ENCODE measurements around the gene CDYL. TPM values are rescaled to one million over a fixed set of nuclear protein-coding genes. Genes with fewer than 3 reads are reported as not detected.

The CDYL gene
- total RNA-seq, 1 donor from 2014 or later: 27.8 TPM

DNA sequence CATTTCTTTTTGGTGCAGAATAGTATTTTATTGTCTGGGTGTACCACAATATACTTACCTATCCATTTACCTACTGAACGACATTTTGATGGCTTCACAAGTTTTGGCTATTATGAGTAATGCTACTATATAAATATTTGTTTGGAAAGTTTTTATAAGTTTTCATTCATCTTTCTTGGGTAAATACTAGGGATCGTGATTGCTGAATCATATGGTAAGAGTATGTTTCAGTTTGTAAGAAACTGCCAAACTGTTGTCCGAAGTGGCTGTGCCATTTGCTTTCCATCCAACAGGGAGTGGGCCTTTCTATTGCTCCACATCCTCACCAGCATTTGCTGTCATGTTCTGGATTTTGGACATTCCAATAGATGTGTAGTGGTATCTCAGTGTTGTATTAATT, 104.2 kb downstream of the CDYL start:
- no peak for DNase-seq (ENCODE audit: low read depth in 2 of 2)

DNA sequence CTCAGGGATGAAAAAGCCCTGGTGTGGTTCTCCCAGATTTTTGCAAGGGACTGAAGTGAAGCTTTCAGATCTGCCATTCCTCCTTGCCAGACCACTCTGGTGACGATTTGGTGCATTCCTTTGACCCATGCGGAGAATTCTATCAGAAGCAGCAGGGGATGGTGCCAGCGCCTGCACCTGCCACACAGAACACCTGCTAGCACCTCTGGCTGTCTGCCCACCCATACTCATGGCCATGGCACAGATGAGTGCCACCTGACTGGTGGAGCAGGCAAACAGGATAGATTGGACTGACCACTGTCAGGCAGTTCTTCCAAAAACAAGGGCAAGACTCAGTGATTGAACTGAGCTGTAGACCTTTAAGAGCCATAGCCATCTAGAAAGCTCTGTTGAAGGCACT, 107.1 kb downstream of the CDYL start:
- no peak for DNase-seq (ENCODE audit: low read depth in 2 of 2)

DNA sequence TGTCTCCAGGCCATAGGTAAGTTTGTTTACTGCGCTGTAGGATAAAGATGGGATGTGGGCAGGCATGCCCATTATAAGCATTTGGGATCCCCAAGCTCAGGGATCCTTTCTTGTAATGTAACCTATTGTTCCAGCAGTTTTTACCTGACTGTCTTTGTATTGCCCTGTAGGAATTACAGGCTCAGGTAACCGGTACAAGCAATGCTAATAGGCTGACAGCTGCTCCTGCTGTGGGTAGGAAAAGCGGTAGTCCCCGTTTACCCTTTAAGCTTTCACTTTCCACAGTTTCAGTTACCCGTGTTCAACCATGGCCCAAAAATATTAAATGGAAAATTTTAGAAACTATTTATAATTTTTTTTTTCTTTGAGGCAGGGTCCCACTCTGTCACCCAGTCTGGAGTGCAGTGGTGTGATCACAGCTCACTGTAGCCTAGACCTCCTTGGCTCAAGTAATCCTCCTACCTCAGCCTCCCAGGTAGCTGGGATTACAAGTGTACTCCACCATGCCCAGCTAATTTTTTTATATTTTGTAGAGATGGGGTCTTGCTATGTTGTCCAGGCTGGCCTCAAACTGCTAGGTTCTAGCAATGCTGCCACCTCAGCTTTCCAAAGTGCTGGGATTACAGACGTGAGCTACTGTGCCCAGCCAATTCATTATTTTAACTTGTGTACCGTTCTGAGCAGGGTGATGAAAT, 108.6 kb downstream of the CDYL start:
- no peak for DNase-seq (ENCODE audit: low read depth in 2 of 2)

DNA sequence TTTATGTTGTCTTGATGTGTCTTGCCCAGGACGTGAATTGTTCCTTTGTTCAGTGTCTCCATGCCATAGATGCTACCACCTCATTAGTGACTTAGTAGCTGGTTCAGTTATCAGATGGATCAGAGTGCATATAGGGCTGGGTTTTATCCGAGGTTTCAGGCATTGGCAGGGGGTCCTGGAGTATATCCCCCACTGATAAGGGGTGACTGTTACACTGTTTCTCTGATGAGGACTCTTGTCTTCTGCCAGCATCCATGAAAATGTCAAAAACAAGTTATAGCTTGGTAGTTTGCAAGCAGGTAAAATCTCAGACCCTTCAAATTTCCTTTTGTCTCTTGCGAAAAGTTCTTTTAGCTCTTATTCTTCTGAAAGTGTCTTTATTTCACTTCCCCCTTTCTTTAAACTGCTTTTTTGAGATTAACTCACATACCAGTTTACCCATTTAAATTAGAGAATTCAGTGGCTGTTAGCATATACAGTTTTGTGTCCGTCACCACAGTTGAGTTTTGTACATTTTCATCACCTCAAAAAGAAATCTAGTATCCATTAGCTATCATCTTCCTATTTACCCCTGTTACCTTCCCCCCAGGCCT, 109.2 kb downstream of the CDYL start:
- no peak for DNase-seq (ENCODE audit: low read depth in 2 of 2)

DNA sequence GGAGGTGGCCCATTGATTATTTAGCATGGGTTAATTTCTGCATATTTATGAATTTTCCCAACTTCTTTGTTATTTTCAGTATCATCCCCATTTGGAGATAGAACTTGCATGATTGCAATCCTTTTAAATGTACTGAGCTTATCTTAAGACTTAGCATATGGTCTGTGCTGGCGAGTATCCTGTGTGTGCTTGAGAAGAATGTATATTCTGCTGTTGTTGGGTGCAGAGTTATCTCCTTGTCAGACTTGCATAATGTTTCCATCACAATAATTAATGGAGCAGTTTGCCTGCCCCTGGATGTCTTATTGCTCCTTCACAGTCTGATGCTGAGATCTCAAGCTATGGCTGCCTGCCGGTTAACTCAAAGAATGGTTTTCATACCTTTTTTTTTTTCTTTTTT, 112.6 kb downstream of the CDYL start:
- no peak for DNase-seq (ENCODE audit: low read depth in 2 of 2)

DNA sequence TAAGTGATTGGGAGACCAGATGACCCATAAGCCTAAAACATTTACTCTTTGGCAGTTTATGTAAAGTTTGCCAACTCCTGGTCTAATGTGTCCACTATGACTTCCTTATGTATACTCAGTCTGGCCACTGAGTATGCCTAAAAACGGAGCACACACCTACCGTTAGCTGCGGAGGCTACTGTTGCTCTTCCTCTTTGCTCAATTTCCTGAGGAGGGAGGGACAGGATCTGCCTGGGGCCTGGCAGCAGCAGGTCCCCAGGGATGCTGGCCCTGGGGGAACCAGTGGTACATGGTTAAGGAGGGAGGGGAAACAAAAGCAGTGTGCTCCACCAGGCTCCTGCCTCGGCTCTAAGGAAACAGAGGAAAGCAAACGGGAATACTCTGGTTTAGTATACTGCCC, 113.5 kb downstream of the CDYL start:
- DNase-seq (ENCODE audit: low read depth in 2 of 2): peak in 1 of 2 donors; percentile 25

DNA sequence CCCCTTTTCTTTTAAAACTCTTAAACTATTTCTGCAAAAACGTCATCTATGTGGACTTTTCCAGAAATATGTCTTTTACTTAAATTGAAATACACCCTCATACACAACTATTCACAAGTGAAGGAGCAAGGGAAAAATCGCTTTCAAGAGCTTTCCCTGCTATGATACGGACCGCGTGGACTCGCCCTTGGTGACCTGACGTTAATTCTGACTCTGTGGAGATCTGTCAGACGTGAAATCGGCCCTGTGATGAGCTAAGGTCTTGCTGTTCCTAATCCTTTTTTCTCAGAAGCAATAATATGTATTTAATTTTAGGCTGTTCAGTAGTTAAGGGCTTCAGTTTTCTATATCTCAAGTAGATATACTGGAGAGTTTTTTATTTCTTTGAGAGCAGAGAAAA, 114.0 kb downstream of the CDYL start:
- no peak for DNase-seq (ENCODE audit: low read depth in 2 of 2)

DNA sequence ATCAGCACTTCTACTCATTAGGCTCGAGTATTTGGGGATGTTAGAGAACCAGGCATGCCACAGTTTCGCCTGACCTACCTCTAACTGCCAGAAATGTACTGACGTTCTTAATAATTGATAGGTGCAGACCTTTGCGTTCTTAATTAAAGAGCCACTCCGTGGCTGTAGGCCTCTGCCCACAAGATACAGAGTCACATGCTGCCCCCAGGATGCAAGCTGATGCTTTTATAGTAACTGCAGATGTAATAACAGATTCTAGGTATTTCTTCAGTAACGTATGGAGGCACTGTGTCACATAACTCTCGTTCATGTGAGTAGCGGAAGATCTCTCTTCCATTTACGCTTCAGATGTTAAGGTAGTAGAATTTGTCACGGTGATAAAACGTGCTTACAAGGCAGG, 114.4 kb downstream of the CDYL start:
- DNase-seq (ENCODE audit: low read depth in 2 of 2): no peak

DNA sequence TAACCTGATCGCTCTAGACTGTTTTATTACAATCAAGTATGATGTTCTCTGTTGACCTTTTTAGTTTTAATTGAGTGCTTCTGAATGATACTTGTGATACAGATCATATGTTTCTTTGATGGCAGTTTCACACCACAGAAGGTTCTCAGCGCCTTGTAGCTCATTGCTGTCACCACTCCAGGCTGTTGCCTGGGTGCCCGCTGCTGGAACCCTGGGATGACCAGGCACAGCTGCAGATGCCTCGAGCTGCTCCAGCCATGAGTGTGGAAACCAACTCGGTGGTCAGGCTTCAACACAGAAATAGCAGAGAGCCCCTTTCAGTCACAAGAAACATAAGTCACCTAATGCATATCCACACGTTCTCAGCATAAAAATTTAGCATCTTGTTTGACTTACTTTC, 114.9 kb downstream of the CDYL start:
- no peak for DNase-seq (ENCODE audit: low read depth in 2 of 2)

DNA sequence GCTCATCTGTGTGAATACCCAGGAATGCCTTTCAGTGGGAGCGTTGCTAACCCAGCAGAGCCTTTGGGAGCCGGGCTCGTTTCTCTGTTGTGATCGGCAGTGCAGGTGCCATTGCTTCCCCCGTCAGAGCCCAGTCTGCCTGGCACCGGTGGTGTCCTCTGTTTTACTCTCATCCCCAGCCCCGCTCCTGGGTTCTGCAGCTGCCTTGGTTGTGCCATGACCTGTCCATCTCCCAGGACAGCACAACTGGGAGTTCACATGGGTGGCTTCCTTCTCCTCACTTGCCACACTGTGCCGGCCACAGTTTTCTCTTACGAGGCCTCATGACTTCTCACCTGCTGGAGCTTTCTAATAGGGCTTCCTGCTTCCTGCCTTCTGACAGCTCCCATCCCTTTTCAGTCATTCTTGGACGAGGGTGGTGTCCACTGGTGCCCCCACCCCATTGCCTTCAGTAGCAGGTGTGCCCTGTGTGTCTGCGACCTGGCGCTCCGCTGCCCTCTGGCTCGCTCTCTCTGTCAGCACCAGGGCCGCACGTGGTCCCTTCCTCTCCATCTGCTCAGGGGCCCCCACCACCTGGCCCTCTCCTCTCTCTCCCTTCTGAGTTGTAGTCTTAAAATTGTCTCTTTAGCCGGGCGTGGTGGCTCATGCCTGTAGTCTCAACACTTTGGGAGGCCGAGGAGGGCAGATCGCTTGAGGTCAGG, 116.7 kb downstream of the CDYL start:
- DNase-seq (ENCODE audit: low read depth in 2 of 2): no peak

DNA sequence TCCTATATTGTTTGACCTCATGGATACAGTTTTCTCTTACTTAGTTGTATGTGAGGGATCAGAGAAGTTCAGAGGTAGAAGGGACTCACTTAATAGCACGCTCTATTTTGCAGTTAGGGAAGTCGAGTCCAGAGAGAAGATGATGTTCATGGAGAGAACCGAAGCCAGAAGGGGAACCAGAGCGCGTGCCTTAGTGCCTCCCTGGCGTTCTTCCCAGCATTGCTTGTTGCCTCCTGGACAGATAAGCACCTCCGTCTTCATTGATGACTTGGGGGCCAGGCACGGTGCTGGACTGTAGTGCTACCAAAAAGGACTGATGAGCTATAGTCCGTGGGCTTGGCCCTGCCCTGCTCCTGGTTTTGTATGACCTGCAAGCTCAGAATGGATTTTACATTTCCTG, 117.8 kb downstream of the CDYL start:
- DNase-seq (ENCODE audit: low read depth in 2 of 2): no peak

DNA sequence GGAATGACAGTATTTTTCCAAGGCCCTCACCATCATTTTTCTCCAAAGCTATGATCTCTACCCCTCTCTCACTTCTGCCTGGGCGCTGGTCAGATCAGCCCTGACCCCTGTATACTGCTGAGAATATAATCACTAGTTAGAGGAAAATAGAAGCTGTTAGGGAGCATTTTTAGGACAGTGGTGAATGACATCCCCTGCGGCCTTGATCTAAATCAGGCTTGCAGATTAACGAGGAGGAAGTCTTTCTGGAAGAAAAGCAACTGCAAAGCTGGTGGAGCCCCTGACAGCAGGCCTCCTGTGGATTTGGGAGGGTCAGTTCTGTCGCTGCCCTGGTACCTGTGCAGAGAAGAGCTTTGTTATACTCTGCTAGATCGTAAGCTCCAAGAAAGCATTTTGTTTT, 119.8 kb downstream of the CDYL start:
- DNase-seq (ENCODE audit: low read depth in 2 of 2): no peak

DNA sequence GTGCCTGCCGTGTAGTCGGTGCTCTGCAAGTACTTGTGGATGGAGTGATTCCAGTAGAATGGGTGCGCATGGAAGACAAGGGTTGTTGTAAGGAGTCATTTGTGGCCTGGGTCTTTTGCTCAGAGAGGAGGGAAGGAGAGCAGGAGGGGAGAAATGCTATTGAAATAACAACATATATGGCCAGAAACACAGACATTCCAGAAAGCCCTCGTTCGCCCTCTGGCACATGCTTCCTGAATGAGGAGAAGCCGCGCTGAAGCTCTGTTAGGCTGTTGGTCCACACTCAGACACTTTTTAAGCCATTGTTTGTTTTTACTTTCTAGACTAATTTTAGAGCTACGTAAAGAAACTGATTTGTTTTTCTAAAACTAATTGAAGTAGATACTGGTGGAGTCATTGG, 120.2 kb downstream of the CDYL start:
- no peak for DNase-seq (ENCODE audit: low read depth in 2 of 2)

DNA sequence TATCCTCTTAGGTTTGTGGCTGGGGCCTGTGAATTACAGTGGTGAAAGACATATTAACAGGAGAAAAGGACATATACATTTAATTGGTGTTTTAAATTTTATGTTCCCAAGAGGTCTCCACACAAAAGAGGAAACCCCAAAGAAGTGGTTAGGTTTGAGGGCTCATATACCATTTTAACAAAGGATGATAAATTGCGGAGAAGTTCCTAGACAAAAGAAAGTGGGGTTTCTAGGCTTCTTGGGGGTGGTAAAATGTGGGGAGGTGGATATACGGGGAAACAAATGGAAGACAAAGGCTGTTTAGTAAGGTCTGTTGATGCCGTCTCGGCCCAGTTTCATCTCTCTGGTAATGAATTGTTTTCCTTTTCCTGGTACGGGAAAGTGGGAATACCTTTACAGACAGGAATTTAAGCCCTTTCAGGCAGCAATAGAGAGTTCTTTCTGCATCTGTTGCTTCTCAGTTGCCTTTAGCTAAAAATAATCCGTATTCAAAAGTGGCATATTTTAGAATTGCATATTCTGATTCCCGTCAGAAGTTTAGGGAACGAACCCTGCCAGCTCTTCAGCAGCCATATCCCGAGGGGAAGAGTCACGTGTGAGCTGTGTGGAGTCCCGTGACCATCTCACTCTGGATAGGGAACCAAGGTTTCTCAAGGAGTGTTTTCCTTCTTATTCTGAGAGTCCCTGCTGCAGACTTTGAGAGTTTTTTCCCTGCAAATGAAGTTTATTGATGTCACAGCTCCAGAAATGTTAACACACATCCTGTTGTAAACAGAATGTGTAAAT, 123.2 kb downstream of the CDYL start:
- DNase-seq (ENCODE audit: low read depth in 2 of 2): no peak

DNA sequence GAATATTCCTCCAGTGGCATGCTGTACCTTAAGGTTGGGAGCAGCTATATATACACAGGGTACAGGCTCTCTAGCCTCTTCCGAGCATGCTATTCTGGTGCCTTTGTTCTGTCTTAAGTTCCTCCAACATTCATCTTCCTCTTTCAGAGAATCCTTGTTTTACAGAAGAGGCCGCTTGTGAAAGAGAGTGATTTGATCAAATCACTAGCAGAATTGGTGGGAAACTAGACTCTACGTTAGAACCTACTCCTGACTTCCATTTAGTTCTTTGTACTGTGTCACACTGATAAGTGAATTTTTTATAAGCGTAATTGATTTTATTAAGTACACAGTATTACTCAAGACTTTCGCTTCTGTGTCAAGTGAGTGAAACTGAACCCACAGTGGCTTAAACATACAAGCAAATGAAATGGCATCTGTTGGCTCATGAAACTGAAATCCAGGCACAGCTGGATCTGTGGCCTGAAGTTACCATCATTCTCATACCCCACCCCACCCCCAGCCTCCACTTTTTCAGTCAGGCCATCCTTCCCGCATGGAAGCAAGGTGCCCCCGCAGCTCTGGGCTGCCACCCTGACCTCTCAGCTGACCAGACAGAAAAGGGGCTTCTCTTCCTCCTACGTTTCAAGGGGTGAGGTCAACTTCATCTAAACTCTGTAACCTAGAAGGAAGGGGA, 125.3 kb downstream of the CDYL start:
- no peak for DNase-seq (ENCODE audit: low read depth in 2 of 2)

DNA sequence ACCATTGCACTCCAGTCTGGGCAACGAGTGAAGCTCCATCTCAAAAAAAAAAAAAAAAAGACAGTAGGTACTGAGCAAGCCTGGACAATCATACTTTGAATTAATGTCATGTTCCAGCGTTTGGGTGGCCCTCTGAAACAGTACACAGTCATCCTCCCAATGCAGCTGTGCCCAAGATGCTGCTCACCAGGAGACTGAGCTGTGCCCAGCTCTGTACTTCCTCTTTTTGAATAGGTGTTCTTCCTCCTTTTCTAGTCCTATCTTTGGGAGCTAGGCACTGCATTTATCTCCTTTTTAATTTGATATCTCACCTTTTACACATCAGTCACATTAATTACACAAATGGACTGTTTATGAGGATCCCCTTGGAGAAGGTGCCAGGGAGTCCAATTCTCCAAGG, 126.2 kb downstream of the CDYL start:
- no peak for DNase-seq (ENCODE audit: low read depth in 2 of 2)

DNA sequence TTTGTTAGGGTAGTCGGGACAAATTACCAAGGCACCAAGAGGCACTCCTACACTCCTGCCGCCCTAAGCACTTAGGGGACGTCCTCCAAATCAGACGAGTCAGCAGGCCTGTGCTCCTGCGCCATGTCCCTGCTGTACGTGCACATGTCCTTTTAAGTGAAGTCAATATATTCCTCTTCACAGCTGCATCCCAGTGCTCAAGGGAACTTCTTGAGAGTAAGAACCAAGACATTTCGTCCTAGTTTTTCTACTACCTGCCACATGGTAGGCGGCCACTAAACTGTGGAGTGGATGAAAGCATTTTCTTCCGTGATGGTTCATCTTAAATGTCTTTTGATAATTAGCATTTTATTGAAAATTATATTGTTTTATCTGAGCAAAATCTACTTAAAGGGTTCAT, 126.9 kb downstream of the CDYL start:
- DNase-seq (ENCODE audit: low read depth in 2 of 2): no peak

DNA sequence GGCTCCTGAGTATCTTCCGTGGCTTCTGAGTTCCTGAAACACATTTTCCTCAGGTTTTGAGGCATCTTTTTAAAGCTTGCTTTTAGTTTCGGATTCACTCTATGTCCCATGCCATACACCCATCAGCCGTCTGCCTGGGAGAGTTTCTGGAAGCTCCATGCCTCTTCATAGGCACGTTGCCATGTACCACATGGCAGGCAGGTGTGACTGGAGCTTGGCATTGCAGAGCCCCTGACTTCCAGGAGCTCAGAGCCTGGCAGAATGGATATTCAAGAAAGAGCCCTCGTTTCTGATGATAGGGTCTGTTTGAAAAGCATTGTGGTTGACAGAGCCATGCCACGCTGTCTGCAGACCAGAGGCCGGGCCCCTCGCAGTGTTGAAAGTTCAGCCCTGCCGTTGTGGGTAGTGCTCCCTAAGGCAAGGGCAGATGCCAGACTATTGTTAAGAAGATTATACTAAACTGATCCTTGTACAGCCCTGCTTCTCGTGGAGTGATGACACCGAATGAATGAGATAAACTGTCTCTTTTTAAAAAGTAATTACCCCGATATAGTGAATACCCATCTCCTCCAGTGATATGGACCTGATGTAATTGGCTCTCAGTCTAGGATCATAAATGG, 127.7 kb downstream of the CDYL start:
- no peak for DNase-seq (ENCODE audit: low read depth in 2 of 2)

DNA sequence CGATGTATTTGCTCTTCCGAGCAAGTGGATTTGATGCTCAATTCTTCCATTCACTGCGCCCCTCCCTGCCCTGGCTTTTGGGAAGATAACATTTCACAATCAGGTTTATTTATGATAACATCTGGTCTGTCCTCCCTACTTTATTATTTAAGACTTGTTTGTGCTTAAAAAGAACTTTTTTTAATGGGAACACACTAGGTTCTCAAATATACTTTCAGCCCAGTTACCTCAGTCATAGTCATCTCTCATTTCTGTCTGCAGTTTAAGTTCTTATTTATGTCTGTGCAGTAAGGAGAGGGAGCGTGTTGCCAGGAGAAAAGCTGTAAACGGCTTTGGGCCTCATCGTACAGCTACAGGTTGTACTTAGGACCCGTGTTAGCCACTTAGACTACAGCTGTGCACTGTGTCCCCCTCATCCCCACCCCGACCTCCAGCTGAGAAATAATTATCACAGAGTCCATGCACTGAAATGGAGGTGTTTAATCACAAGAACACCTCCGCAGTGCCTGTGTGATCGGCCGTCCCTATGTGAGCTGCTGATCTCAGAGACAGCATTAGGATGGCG, 128.3 kb downstream of the CDYL start:
- DNase-seq (ENCODE audit: low read depth in 2 of 2): no peak

DNA sequence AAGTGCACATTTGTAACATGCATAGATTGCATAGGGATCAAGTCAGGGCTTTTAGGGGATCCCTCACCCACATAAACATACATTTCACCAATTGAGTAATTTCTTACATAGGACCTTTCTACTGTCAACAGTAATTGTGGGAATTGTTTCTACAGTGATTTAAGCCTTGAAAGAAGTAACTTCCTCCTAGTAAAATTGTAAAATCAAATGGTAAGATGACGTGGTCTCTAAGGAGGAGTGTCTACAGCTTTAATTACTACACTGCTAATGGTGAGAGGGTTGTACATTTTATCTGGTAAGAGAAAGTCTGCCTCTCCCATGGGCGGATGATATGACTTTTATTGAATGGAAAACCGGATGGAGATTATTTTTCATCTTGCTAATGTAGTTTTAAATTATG, 129.6 kb downstream of the CDYL start:
- no peak for DNase-seq (ENCODE audit: low read depth in 2 of 2)

Data from lung microvascular endothelial cell (primary cell).